ENCODE measurements around the gene FNDC3B.
"Not testable (repeated sequence)": the region's sequence is repeated elsewhere in the genome, so short reads cannot be mapped to it uniquely, and the experiment has no call there.

GRCh38 chr3:172093581-172094443, 54.4 kb downstream of the FNDC3B start:
- TF ChIP-seq CTCF, POLR2A (IDR thresholded peaks at IDR 0.05): not testable (repeated sequence)

Data from testis (tissue), 2 donors.